CD4-positive, alpha-beta T cell treated with Interleukin-12 subunit alpha and Interleukin-12 subunit beta, for 1 hour (primary cell): Measurements from ENCODE around the gene MAGI3.
A peak's percentile ranks its signal among the peaks of the same experiment; 100 is the strongest.

ENCODE experiments used
- DNase-seq: peaks from one replicate; pipeline ENCODE4 v3.0.0-alpha.2; 2020

Gene MAGI3

DNA sequence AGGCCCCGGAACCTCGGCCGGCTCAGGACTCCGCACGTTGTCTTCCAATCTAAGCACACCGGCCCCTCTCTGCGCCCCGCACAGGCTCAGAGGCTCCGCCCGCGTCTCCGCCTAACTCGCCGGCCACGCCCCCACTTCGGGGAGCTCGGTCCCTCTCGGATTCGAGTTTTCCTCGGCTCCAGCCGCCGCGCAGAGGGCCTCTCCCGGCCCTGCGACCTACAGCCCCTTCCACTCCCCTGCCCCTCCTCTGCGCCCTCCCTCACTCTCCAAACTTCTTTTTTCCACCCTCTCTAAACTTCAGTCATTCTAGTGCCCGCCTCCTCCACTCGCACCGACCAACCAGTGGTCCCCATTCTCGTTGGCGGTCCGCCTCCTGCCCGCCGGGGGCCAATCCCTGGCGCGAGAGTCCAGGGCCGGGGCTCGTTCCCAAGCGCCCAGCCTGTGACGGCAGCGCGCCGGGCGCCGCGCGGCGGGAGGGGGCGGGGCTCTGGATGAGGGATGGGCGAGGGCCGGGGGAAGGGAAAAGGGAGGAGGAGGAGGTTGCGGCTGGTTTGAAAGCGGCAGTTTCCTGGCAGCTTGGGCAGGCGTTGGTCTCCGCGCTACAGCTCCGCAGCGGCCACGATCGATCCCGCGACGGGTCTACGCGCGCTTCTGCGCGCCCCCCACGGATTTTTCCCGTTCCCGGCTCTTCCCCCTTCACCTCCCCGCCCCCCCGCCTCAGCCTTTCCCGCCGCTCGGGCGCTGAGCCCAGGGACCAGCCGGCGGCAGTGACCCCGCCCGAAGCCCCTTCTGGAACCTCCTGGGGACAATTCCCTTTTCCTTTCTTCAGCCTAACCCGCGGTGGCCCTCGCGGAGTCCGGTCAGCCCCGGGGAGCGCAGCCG lies at the start of gene MAGI3:
Gene MAGI3, plus strand, starts transcription at position 563 of the 882 bp plus-strand sequence. CDS start 519 bp downstream, outside the sequence.
- DNase-seq, result peak; percentile 93

DNA sequence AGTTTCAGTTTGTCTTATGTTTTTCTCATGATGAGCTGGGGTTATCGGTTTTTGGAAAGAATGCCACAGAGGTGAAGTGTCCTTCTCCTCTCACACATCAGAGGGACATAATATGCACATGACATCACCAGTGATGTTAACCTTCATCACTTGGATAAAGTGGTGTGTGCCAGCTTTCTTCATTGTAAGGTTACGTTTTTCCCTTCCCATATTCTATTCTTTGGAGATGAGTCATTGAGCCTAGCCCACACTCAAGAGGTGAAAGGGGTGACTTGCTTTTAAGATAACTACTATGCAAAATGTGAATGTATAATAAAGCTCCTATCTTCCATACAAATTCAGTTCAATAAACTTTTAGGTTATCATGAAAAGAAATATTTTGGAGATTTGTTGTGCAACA lies 36.7 kb upstream of the MAGI3 start:
- DNase-seq, result no peak

DNA sequence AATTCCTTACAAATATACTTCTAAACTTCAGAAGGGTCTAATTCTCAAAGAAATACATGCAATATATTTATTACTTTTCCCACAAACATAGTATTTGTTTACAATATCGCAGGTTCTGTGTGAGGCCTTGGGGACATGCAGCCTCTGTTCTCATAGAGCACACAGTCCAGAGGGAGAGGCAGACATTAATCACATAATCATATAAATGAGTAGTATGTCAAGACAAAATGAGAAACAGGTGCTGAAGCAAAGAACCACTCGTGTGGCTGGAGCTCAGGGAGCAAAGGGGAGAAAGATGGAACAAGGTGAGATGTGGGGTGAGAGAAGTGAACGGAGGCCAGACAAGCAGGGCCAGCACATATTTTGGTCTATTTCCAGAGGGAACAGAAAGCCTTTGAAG lies 26.4 kb upstream of the MAGI3 start:
- no peak for DNase-seq

DNA sequence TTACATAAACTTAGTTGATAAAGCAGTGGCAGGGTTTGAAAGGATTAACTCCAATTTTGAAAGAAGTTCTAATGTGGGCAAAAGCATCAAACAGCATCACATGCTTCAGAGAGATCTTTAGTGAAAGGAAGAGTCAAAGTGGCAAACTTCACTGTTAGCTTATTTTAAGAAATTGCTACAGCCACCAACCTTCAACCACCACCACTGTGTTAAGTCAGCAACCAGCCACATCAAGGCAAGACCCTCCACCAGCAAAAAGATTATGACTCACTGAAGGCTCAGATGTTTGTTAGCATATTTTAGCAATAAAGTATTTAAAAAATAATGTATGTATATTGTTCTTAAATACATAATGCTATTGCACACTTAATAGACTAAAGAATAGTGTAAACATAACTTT lies 21.3 kb upstream of the MAGI3 start:
- DNase-seq, result no peak

DNA sequence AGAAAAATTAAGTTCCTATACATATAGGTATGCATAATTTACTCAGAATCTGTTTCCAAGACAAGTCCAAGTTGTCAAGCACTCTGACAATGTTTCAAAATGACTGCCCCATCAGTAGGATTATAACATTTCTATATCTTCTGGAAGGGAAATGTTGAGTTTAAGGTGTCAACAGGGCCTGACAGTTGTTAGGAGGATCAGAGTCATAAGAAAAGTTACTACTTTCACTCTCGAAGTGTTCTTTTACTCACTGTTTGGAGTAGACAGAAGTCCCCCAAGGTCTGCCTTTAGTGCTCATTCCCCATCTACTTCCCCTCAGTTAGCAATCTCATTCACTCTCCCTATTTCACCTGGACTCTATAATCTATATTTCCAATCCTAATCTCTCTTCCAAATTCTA lies 20.6 kb upstream of the MAGI3 start:
- DNase-seq, result no peak

DNA sequence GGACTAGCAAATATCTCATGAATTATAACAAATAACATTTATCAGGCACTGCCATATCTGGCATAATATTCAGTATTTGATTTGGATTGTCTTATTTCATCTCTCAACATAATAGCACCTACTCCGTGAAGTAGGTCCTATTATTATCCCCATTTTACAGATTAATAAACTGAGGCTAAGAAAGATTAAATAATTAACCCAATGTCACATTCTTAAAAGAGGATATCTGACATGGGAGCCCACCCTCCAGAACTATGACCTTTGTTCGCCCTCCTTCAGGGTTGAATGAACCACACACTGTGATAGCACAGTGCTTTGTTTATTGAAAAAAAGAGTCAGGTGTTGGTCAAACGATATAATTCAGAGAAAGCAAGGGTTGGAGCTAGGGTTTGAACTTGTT lies 19.4 kb upstream of the MAGI3 start:
- DNase-seq, result no peak

DNA sequence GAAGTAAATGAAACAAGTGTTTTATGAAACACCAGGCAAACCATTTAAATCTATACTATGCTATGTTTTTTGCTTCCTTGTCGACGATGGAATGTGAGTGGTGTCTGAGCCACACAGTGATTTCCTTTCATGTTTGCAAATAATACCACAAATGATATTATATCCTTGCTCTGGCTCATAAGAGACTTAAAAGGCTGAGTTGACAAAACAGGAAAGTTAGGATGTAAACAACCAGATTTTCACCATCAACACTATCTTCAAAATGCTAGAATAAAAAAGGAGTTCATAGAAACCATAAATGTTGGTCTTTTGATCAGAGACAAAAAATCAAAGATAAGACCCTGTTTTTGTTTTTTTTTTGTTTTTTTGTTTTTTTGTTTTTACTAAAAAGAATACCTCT lies 17.8 kb upstream of the MAGI3 start:
- no peak for DNase-seq

DNA sequence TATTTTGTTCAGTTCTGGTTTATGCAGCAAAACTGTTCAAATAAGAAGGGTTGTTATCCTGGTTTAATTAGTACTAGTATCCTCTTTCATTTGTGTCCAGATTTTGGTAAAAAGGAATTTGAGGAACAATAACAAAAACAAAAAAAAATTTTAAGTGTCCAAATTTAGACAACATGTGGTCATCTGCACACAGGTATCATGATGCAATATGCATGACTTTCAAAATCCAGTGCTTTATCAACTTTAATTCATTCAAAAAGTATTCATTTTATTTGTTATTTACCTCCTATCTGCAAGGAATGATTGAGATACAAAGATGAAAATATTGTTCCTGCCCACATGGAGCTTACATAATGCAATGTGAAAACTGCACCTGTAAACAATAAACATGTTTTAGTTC lies 16.7 kb upstream of the MAGI3 start:
- no peak for DNase-seq

DNA sequence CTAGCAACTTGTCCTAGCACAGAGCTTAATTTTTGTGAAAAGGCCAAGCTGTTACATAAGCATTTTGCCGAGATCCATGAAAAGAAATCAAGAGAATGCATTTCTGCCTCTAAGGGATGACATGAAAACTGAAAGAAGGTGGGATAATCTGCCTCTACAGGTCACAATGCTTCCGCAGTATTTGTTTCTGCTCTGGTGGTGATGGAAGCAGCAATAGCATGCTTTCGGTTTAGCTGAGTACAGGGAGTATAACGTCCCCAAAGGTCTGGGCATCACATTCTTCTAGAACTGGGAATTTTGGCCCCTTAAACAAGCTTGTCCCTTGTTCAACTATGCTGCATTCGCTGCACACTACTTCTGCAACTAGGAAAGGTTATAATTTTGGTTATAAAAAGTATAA lies 14.4 kb upstream of the MAGI3 start:
- DNase-seq, result no peak

DNA sequence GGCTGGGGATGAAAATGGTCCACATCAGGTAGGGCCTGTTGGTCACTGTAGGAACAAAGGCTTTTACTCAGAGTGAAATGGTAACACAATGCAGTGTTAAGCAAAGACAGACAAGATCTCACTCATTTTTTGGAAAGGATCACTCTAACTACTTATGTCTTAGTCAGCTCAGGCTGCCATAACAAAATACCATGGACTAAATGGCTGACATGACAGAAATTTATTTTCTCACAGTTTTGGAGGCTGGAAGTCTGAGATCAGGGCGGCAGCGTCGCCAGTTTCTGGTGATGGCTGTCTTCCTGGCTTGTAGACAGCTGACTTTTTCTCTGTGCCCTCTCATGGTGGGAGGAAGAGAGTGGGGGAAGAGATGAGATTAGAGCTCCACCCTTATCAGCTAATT lies 10.2 kb upstream of the MAGI3 start:
- no peak for DNase-seq

DNA sequence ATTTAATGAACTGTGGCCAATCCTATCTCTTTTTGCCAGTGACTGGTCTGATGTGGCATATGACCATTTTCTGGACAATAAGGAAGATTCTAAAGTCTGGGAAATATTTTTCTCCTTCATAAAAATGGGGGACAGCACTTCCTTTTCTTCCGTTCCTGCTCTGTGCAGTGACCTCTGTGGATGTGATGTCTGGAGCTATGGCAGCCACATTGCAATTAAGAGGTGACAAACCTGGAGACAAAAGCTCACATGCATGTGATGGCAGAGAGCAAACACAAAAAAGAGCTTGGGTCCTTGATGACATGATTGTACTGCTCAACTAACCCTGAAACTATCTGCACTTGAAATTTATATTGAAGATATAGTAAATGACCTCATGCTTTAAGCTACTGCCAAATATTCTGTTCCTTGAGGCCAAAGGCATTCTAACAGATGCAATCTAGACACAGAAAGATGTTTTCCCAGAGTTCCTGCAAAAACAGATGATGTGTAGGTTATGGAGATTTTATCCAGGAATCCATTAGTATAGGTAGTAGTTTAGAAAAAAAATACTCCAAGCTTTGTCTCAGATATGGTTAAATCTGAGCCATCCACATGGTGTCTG lies 2.2 kb upstream of the MAGI3 start:
- no peak for DNase-seq

DNA sequence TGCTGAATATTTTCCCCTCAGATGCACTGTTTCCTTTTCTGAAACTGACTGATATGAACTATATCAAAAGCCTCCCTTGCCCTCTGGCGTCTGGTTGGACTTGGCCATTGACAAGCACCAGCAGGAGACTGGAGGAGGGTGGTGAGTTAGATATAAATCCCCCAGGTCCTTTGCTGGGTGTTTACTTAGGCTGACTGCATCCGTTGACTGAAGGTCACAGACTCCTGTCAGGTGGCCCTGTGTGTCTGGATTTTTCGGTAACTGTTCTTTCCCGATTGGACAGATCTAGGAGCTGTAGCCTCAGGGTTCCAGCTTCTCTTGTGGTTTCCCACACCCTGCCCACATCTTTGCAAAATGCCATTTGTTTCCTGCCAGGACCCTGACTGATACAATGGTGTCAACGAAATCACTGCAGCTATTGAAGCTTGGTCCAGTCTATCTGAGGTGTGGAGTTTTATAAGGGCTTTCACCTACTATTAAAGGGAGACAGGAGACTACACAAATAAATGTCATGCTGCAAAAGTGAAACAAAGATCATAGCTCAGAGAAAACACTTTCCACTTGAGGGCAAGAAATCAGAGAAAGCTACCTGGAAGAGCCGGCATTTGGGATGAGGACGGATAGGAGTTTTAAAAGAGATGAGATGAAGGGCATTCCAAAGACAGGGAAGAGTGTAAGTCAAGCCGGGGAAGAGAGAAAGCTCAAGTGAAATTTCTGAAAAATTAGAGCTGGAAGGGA lies 1.5 kb upstream of the MAGI3 start:
- DNase-seq, result peak; percentile 6

DNA sequence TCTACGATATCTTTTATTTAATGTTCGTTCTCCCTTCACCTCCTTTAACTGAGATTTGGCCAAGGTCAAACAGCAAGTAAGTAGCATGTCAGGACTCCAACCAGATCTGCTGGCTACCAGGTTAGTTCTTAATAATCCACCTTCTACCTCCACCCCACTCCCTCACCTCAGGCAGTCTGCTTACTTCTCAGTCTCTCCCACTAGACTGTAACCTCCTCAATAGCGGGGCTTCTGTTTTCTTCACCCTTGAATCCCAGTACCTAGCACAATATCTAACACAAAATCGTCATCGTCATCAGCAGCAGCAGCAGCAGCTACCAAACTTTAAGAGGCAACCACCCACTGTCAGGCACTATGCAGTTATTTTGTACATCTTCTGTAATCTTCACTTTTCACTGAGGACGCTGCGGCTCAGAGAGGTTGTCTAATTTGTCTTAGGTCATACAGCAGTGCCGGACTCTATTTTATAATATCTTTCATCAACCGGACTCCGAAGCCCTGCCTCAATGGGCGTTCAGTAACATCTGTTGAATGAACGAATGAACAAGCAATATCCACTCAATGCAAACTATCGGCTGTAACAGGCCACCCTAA lies 859 bp upstream of the MAGI3 start:
- DNase-seq, result peak; percentile 3

DNA sequence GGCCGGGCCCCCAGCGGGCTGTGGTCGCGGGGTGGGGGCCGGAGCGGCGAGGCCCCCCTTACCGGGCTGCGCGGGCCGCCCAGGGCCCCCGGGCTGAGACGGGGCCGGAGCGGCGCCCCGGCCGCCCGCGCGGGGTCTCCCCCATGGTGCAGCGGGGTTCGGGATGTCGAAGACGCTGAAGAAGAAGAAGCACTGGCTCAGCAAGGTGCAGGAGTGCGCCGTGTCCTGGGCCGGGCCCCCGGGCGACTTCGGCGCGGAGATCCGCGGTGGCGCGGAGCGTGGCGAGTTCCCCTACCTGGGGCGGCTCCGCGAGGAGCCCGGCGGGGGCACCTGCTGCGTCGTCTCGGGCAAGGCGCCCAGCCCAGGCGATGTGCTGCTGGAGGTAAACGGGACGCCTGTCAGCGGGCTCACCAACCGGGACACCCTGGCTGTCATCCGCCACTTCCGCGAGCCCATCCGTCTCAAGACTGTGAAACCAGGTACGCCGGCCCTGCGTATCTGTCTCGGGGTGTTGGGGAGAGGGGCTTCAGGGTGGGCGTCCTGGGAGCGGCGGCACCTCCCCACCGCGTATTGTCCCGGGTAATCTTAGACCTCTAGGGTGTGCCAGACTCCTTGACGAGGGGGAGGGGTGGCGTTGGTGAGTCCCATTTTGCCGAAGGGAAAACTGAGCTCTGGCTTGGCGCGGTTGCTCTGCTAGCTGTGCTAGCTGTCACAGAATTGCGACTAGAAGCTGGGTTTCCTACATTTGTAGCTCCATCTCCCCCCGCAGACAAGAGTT lies 745 bp downstream of the MAGI3 start:
- DNase-seq, result peak; percentile 47

DNA sequence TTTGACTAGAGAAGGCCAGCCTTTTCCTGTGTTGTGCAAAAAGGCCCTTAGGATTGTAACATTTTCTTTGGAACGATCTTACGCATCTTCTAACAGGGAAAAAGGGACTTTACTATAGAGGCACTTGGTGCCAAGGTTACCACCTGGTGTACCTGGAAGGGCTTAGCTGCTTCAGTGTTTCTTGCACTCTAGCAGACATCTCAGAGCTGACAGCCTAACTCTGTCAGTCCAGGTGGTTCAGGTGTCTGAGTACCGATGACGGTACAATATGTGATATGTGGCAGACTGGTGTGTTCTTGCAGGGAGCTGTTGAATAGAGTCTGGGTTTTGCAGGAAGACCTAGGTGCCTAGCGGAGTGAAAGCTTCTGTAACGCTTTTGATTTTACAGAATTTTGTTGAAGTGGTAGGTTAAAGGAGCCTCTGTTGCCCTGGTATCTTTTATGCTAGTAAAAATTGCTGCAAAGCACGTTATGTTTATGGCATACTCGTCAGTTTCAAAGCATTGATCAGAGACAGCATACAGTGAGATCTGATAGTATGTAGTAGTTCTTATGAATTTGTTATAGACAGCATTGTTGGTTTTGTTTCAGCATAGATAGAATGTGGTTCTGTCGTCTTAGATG lies 1.4 kb downstream of the MAGI3 start:
- peak; percentile 26 for DNase-seq

DNA sequence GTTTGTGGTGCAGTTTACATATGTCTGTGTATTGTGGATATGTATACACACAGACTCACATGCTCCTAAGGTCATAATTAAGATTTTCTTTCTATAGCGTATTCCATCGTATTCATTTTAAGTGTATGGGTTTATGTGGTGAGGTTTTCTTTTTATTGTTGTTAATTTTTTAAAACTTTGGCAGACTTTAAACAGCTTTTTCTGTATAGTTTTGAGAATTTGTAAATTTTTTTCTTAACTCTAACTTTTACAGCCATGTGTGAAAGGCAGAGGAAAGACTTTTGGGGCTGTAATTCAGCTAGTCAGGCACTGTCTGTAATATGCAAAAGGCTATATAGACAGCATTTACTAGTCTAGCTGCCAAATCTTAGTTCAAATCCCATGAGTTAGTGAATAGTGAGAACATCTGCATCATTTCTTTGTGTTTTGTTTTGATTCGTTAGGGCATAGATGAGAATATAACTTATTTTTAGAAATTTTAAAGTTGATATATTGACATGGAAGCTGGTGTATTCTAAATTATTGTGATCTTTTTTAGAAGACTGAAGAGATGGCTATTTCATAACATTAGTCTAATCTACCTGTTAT lies 2.3 kb downstream of the MAGI3 start:
- DNase-seq, result no peak

DNA sequence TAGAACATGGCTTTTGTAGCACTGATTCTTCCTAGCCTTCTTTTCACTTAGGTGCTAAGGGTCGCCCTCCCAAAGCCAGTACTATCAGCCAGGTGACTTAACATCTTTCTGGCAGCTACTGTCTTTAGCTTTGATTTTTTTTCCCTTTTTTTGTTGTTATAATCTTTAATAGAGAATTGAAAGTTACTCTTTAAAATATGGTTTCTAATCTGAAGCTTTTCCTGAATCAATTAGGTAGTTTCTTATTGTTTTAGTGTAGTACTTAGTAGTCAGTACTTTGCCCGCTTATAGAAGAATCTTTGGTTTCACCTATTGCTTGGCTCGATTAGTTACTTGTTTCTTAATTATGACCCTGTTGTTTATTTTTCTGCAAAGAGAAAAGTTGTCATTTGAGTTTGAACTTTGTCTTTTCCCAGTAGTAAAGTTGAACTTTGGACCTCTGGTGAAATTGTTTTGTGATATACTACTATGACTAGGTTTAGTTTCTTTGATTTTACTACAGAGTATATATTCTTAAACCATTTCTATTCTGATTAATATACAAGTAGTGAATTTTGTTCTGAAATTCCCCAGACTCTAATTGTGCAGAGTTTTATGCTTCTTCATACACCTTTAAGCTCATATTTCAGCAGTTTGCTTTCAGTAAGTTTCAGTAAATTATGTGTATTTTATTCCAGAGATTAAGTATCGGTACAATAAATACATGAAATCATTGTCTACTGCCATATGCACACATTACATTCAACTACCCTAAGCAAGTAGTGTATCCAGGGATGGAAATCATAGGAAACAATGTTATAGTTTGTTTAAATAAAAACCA lies 3.9 kb downstream of the MAGI3 start:
- no peak for DNase-seq

DNA sequence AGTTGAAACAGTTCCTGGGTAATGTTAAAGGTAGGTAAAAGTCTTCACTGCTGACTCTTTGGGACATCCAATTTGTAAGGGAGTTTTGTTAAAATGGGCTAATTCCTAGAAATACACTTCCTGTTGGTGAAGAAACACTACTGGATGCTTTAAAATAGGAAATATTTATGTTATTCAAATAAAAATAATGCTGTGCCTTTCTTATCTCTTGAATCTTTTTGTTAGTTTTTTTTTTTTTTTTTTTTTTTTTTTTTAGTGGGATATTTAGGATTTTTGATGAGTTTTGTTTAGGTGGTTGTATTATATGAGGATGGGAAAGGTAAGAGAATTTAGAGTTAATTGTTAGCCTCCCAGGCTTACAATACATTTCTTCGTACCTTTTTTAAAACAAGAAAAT lies 4.5 kb downstream of the MAGI3 start:
- DNase-seq, result no peak

DNA sequence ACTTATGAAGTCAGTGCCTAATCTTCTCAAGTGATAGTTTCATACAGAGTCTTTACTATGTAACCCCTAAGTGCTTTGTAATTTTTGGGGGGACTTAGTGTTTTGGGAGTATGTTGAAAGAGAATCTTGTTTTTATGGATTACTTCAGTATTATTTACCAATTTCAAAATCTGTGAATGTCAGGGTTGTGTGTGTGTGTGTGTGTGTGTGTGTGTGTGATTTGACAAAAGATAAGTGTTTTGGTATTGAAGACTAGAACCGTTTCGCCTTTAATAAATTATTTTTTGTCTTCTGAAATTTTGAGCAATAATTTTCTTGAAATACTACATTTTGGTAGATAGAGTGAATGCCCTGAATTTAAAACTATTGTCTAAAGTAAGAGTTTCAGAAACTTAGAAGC lies 5.8 kb downstream of the MAGI3 start:
- DNase-seq, result no peak

DNA sequence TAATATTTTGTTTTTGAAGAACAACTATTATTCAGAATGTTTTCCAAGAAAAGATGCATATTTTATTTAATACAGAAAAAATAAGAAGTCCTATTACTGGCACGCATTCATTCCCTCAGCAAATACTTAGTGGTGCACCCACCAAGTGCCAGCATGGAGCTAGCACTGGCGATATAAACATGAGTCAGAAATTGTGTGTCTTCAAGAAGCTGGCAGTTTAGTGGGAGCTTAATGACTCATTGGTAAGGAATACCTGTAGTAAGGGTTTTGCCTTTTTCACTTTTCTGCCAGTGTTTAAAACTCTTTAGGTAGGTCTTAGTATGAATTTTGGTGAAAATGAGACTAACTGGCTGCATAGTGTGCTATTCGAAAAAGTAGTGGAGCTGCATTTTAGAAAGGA lies 6.3 kb downstream of the MAGI3 start:
- DNase-seq, result no peak

DNA sequence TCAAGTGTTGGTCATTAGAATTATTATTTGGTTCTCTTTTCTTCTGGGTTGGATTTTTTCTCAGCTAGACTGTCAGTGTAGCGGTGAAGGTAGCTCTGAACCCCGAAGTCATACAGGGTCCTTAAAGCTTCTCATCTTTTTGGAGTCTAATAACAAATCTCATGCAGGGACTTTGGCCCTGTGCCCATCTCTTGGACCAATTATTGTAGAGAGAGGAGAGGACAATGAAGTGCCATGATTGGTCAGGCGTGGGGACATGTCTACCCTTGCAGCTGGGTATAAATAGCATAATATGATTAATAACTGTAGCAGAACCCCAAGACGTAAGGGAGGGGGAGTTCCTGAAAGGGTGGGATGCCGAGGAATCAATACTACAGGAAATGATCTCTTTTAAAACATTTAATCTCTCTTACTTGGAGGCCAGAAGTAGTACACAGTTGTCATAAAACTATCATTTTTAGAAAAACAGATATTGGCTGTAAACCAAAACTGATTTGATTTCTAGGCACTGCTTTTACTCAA lies 8.8 kb downstream of the MAGI3 start:
- no peak for DNase-seq
